H1 (cell line): Measurements from ENCODE around the gene PLD6. TPM values are rescaled to one million over a fixed set of nuclear protein-coding genes. Genes with fewer than 3 reads are reported as not detected.
A peak's percentile ranks its signal among the peaks of the same experiment; 100 is the strongest.

Experiments
- CTCF ChIA-PET: fragments of 300-600 bp; sonication (Branson Sonifier 250); formaldehyde crosslinking; loops from one replicate; lab custom pipeline; 2021; ENCODE audit not compliant: partially characterized antibody; lab: Charles Lee
- POLR2A ChIA-PET: fragments of 300-600 bp; sonication (Branson Sonifier 250); formaldehyde crosslinking; loops from one replicate; lab custom pipeline; 2021; ENCODE audit warnings: inconsistent platforms; ENCODE audit not compliant: partially characterized antibody; lab: Charles Lee
- DNase-seq, 2 experiments: peaks; one replicate each; pipeline versions ENCODE4 v3.0.0 to v3.0.0-alpha.2; 2010 to 2022; ENCODE audit warnings: low spot score in 2 of 2, low read depth in 1 of 2, mixed read lengths in 1 of 2
- FAIRE-seq: peaks from 2 replicates; lab custom pipeline; 2011; peaks lifted over from hg19 to GRCh38; lab: Jason Lieb, UNC
- H2AFZ ChIP-seq: 2 replicates; pipeline ENCODE4 v1.8.1; 2012; ENCODE audit warnings: low read length, inconsistent platforms
- H2AK5ac ChIP-seq: 2 replicates; pipeline ENCODE4 v1.6.1; 2013; ENCODE audit warnings: low read depth, low read length
- H2BK120ac ChIP-seq: replicated peaks from 2 replicates; pipeline ENCODE3; 2013; ENCODE audit warnings: low read depth, low read length, inconsistent platforms
- H2BK12ac ChIP-seq: 2 replicates; pipeline ENCODE4 v1.6.1; 2013; ENCODE audit warnings: low read depth, low read length
- H2BK15ac ChIP-seq: 2 replicates; pipeline ENCODE4 v1.6.1; 2013; ENCODE audit warnings: low read length
- H2BK20ac ChIP-seq: 2 replicates; pipeline ENCODE4 v1.6.1; 2013; ENCODE audit warnings: low read length
- H2BK5ac ChIP-seq: 2 replicates; pipeline ENCODE4 v1.6.1; 2013; ENCODE audit warnings: low read depth, low read length
- H3K14ac ChIP-seq: 2 replicates; pipeline ENCODE4 v1.6.1; 2013; ENCODE audit warnings: inconsistent platforms; ENCODE audit not compliant: insufficient read length
- H3K18ac ChIP-seq: 2 replicates; pipeline ENCODE4 v1.6.1; 2013; ENCODE audit warnings: low read length; ENCODE audit errors: extremely low read depth
- H3K23ac ChIP-seq: 2 replicates; pipeline ENCODE4 v1.6.1; 2013; ENCODE audit warnings: inconsistent platforms; ENCODE audit not compliant: insufficient read length
- H3K23me2 ChIP-seq: 2 replicates; pipeline ENCODE4 v1.6.1; 2013; ENCODE audit warnings: low read depth, low read length
- H3K27ac ChIP-seq: 2 replicates; pipeline ENCODE4 v1.6.1; 2011; ENCODE audit warnings: low read depth, low read length, inconsistent platforms
- H3K27me3 ChIP-seq, 4 experiments: replicated peaks in 1 of 4; 1 replicate in 1 of 4; 2 replicates in 3 of 4; pipeline versions ENCODE4 v1.6.1 to v1.8.1; 2011 to 2013; ENCODE audit warnings: low read length in 3 of 4, mild to moderate bottlenecking in 3 of 4, inconsistent platforms in 2 of 4, mixed read lengths in 2 of 4, moderate library complexity in 1 of 4; ENCODE audit not compliant: control insufficient read depth in 3 of 4, insufficient read depth in 3 of 4; ENCODE audit errors: extremely low read depth in 1 of 4
- H3K36me3 ChIP-seq, 4 experiments: 2 replicates each; pipeline versions ENCODE4 v1.6.1 to v1.8.1; 2011 to 2013; ENCODE audit warnings: mild to moderate bottlenecking in 4 of 4, low read length in 3 of 4, moderate library complexity in 2 of 4, control low read depth in 1 of 4, inconsistent platforms in 1 of 4; ENCODE audit not compliant: insufficient read depth in 4 of 4, control insufficient read depth in 2 of 4
- H3K4ac ChIP-seq: replicated peaks from 2 replicates; pipeline ENCODE3; 2013; ENCODE audit warnings: low read length, low read depth, mixed read lengths, inconsistent platforms; ENCODE audit not compliant: insufficient read length
- H3K4me1 ChIP-seq, 4 experiments: replicated peaks in 1 of 4; 1 replicate in 1 of 4; 2 replicates in 3 of 4; pipeline versions ENCODE4 v1.6.1 to v1.8.1; 2011 to 2013; ENCODE audit warnings: low read length in 3 of 4, inconsistent platforms in 2 of 4, mixed read lengths in 1 of 4; ENCODE audit not compliant: insufficient read depth in 4 of 4, control insufficient read depth in 3 of 4
- H3K4me2 ChIP-seq, 2 experiments: 2 replicates each; pipeline versions ENCODE4 v1.6.1 to v1.8.1; 2011 to 2013; ENCODE audit warnings: low read depth in 2 of 2, low read length in 2 of 2, control low read depth in 1 of 2, inconsistent platforms in 1 of 2, mild to moderate bottlenecking in 1 of 2; ENCODE audit not compliant: insufficient read depth in 1 of 2
- H3K4me3 ChIP-seq, 4 experiments: fragments of 200-600, 300-600 bp in 1 of 4; sonication (generic), shearing (Covaris generic), sonication (Bioruptor Twin) in 1 of 4; 2 replicates each; pipeline versions ENCODE4 v1.5.1 to v1.8.1; 2011 to 2016; ENCODE audit warnings: low read length in 4 of 4, low read depth in 3 of 4, control low read depth in 2 of 4, inconsistent platforms in 2 of 4, mild to moderate bottlenecking in 2 of 4, mixed read lengths in 1 of 4, moderate library complexity in 1 of 4; ENCODE audit not compliant: insufficient read depth in 2 of 4; ENCODE audit errors: extremely low read depth in 1 of 4
- H3K56ac ChIP-seq: replicated peaks from 2 replicates; pipeline ENCODE3; 2013; ENCODE audit warnings: low read depth, mild to moderate bottlenecking, mixed read lengths, low read length, inconsistent platforms; ENCODE audit not compliant: insufficient read length
- H3K79me1 ChIP-seq: 2 replicates; pipeline ENCODE4 v1.6.1; 2013; ENCODE audit warnings: low read depth, low read length, control low read depth
- H3K79me2 ChIP-seq, 2 experiments: 2 replicates each; pipeline versions ENCODE4 v1.6.1 to v1.8.1; 2012 to 2013; ENCODE audit warnings: low read length in 2 of 2, mild to moderate bottlenecking in 2 of 2, inconsistent platforms in 1 of 2; ENCODE audit not compliant: insufficient read depth in 2 of 2, control insufficient read depth in 1 of 2
- H3K9ac ChIP-seq, 4 experiments: replicated peaks in 1 of 4; 1 replicate in 1 of 4; 2 replicates in 3 of 4; pipeline versions ENCODE4 v1.6.1 to v1.8.1; 2011 to 2013; ENCODE audit warnings: low read depth in 3 of 4, low read length in 3 of 4, control low read depth in 2 of 4, mild to moderate bottlenecking in 2 of 4, moderate library complexity in 2 of 4, inconsistent platforms in 1 of 4; ENCODE audit errors: extremely low read depth in 1 of 4
- H3K9me3 ChIP-seq, 2 experiments: 2 replicates each; pipeline versions ENCODE4 v1.6.1 to v1.8.1; 2012 to 2013; ENCODE audit warnings: mild to moderate bottlenecking in 2 of 2, moderate library complexity in 2 of 2, control low read depth in 1 of 2, inconsistent platforms in 1 of 2, low read depth in 1 of 2, low read length in 1 of 2, mixed read lengths in 1 of 2; ENCODE audit not compliant: insufficient read depth in 2 of 2
- H4K20me1 ChIP-seq, 2 experiments: replicated peaks in 1 of 2; 2 replicates each; pipeline versions ENCODE3 to v1.8.1; 2011 to 2013; ENCODE audit warnings: inconsistent platforms in 2 of 2, low read length in 2 of 2, mild to moderate bottlenecking in 1 of 2; ENCODE audit not compliant: insufficient read depth in 2 of 2, control insufficient read depth in 1 of 2
- H4K5ac ChIP-seq: 2 replicates; pipeline ENCODE4 v1.6.1; 2013; ENCODE audit warnings: low read length, low read depth, mixed read lengths, inconsistent platforms; ENCODE audit not compliant: insufficient read length
- H4K8ac ChIP-seq: 2 replicates; pipeline ENCODE4 v1.8.0; 2013; ENCODE audit warnings: mild to moderate bottlenecking, moderate library complexity, low read length, inconsistent platforms; ENCODE audit not compliant: insufficient read depth; ENCODE audit errors: extremely low read depth
- H4K91ac ChIP-seq: replicated peaks from 2 replicates; pipeline ENCODE3; 2013; ENCODE audit warnings: low read length, mixed read lengths, inconsistent platforms; ENCODE audit not compliant: insufficient read length
- KDM4A ChIP-seq: IDR thresholded peaks from one replicate; pipeline ENCODE4 v1.7.1; 2012; ENCODE audit warnings: low read depth, mild to moderate bottlenecking, moderate library complexity, low read length, inconsistent platforms; ENCODE audit not compliant: severe bottlenecking
- SRF ChIP-seq: IDR thresholded peaks from 2 replicates; pipeline ENCODE4 v1.6.1; 2011; ENCODE audit warnings: mild to moderate bottlenecking, low read depth, low read length, moderate library complexity
- WGBS, 2 experiments: shearing (Covaris generic) in 1 of 2; methylation state at CpG; one replicate each; pipeline versions ENCODE4 v1.1.6 to v1.1.7; 2013 to 2015; ENCODE audit warnings: low lambda C conversion rate in 2 of 2, mixed read lengths in 2 of 2, inconsistent platforms in 1 of 2, low coverage in 1 of 2, missing lambda C conversion rate in 1 of 2; ENCODE audit not compliant: insufficient replicate concordance in 2 of 2, insufficient coverage in 1 of 2, insufficient read length in 1 of 2; ENCODE audit errors: extremely low coverage in 1 of 2, missing lambda C conversion rate in 1 of 2; 5-methylcytosine and 5-hydroxymethylcytosine counted together
- polyA plus RNA-seq, 7 experiments: library from polyadenylated mRNA; depleted of rRNA in 3 of 7; stranded (reverse) in 5 of 7; unstranded in 2 of 7; fragments of >200 nt in 5 of 7; fragments of 200-250 nt in 2 of 7; gene quantifications; 1 replicate in 5 of 7; 2 replicates in 1 of 7; 4 replicates in 1 of 7; pipeline versions ENCODE4 v1.2.1 to v1.2.3, GENCODE V29; 2011 to 2013; ENCODE audit warnings: missing spikeins in 2 of 7, mixed read lengths in 2 of 7
- total RNA-seq: library from RNA; stranded (reverse); fragmentation: NEBNext Ultra II Directional; extraction: Animal tissue kit (Norgen Biotek cat#: 25700); gene quantifications from 2 replicates; pipeline ENCODE4 v1.2.1, GENCODE V29; 2021
- TF ChIP-seq, protein P1 (sequence below): IDR thresholded peaks from 2 replicates; pipeline ENCODE4 v1.6.1; 2012; ENCODE audit warnings: inconsistent platforms

Gene PLD6
- total and polyA plus RNA-seq, 2 of the 8 experiments (the other 6 are each of a cell fraction or from before 2014, with no cell fraction given): 0.20 to 0.22 TPM

DNA sequence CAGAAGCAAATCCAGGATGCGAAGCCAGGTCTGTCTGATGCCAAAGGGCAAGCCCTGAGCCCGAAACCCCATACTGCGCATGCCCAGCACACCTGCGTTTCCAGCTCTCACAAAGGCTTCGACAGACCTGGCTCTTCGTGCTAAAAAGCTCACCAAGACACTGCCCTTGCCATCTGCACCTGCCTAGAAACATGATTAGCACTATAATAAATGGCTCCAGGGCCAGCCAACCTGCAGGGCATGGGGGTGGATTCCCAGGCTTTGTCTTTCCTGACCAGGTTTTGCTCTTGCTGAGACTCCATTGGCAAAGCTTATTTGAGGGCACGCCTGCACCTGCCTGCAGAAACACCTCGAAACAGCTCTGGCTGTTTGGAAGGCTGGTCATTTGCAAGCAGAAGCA, 14.4 kb upstream of the PLD6 start:
- Histone ChIP-seq H3K23ac (no peak overlapping the region), H3K27ac (peak overlapping the region; percentile 38; the same call in 1 of the 2 replicates), H2AFZ (no peak overlapping the region), H3K14ac (no peak overlapping the region), H2BK15ac (no peak overlapping the region), H3K79me1 (no peaks in the 10 kb centered on the region; the same call in 1 of the 2 replicates)
- TF ChIP-seq SRF (no peak), KDM4A (no peak)
- TF ChIP-seq, protein P1, sequence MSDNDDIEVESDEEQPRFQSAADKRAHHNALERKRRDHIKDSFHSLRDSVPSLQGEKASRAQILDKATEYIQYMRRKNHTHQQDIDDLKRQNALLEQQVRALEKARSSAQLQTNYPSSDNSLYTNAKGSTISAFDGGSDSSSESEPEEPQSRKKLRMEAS: no peak
- TF ChIP-seq, all 59 proteins: peak for 0
- H3K4me3 ChIP-seq: no peak overlapping the region
- H4K5ac ChIP-seq: no peak overlapping the region
- 82% methylated on average over 8 of the region's 8 CpGs; no CpG with 5 or more reads in 1 of the 2 experiments for WGBS, 2 experiments
- CTCF ChIA-PET: interaction anchor here (0.8 to 1.5 kb wide), 4 partner anchors 9 to 79 kb away, joined by 3 to 5 read pairs (median 4); no protein-coding TSS in a partner anchor
- H2AK5ac ChIP-seq: no peak overlapping the region
- no peak overlapping the region for H2BK12ac ChIP-seq
- H4K8ac ChIP-seq: no peak overlapping the region
- H3K4me1 ChIP-seq: no peaks in the 10 kb centered on the region; a peak in 1 of 7 replicates
- DNase-seq: no peak
- H2BK20ac ChIP-seq: no peak overlapping the region
- H3K18ac ChIP-seq: no peak overlapping the region
- POLR2A ChIA-PET: interaction anchor here (1.2 to 3.1 kb wide), 2 partner anchors 11 to 60 kb away, joined by 3 to 12 read pairs; no protein-coding TSS in a partner anchor
- H3K56ac ChIP-seq: no peak overlapping the region
- H4K91ac ChIP-seq: no peak overlapping the region
- H3K36me3 ChIP-seq: peaks cover 17 to 89% (median 62%) of the 10 kb centered on the region in 4 experiments; a peak in 7 of 8 replicates
- no peak overlapping the region for H2BK120ac ChIP-seq
- H3K27me3 ChIP-seq: no peaks in the 10 kb centered on the region; a peak in 1 of 7 replicates
- H3K9ac ChIP-seq: no peak overlapping the region
- no peaks in the 10 kb centered on the region for H3K9me3 ChIP-seq
- H3K23me2 ChIP-seq: no peaks in the 10 kb centered on the region
- H4K20me1 ChIP-seq: peaks cover 6 to 9% of the 10 kb centered on the region in 2 experiments
- H3K4ac ChIP-seq: no peak overlapping the region
- H3K79me2 ChIP-seq: no peaks in the 10 kb centered on the region; a peak in 1 of 4 replicates
- no peak overlapping the region for H3K4me2 ChIP-seq
- FAIRE-seq: no peak
- no peak overlapping the region for H2BK5ac ChIP-seq
